Measurements from ENCODE around the gene HAUS8.

DNA sequence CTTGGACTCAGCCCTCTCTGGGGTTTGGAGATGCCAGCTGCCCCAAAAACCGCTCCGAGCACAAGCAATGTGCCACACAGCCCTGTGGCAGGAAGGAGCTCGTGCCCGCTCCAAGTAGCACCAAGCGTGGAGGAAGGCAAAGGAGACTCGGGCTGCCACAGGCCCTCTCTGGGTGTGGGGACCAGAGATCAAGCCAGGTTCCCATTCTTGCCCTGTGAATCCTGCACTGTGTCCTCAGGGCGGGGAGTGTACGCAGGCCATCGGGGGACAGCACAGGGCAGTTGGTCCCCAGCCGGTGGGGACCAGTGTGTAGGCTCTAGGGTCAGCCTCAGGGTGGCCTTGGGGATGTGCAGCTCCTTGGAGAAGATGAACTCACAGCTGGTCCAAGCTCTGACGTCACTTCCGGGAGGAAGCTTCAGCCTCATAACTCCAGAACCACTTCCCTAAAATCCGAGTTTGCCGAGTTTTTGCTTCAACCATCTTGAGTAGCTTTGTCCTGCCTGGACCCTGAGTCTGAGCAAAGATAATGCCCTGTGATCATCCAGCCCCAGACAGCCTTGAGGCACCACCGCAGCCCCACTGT is 39.3 kb downstream of the HAUS8 start:
- TF ChIP-seq LEF1 (IDR thresholded peaks at IDR 0.05; ENCODE audit: borderline replicate concordance) (no peak), HDGF (IDR thresholded peaks at IDR 0.05; ENCODE audit: borderline replicate concordance) (no peak), FOXK2 (IDR thresholded peaks at IDR 0.05) (no peak), ARNT (IDR thresholded peaks at IDR 0.05) (no peak), L3MBTL2 (conservative IDR thresholded peaks at IDR 0.05) (no peak), TARDBP (IDR thresholded peaks at IDR 0.05) (no peak), NFRKB (IDR thresholded peaks at IDR 0.05) (no peak), FOXM1 (IDR thresholded peaks at IDR 0.05; ENCODE audit: borderline replicate concordance) (no peak), SP1 (IDR thresholded peaks at IDR 0.05) (no peak), CTBP1 (IDR thresholded peaks at IDR 0.05; ENCODE audit: borderline replicate concordance) (no peak)
- TF ChIP-seq, protein P1, sequence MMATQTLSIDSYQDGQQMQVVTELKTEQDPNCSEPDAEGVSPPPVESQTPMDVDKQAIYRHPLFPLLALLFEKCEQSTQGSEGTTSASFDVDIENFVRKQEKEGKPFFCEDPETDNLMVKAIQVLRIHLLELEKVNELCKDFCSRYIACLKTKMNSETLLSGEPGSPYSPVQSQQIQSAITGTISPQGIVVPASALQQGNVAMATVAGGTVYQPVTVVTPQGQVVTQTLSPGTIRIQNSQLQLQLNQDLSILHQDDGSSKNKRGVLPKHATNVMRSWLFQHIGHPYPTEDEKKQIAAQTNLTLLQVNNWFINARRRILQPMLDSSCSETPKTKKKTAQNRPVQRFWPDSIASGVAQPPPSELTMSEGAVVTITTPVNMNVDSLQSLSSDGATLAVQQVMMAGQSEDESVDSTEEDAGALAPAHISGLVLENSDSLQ (IDR thresholded peaks at IDR 0.05) = no peak

Data from HEK293T (cell line).